K562 (cell line): ENCODE measurements around the gene COQ10B. TPM values are rescaled to one million over a fixed set of nuclear protein-coding genes. Genes with fewer than 3 reads are reported as not detected.
A peak's percentile ranks its signal among the peaks of the same experiment; 100 is the strongest.

Experiments
- BMI1 ChIP-seq: fragments of 150-350 bp; IDR thresholded peaks from 2 replicates; pipeline ENCODE4 v1.6.1; 2014; ENCODE audit warnings: low read length
- CHAMP1 ChIP-seq: fragments of 450-650 bp; IDR thresholded peaks from 2 replicates; pipeline ENCODE4 v1.6.1; 2016; ENCODE audit warnings: mild to moderate bottlenecking
- DACH1 ChIP-seq: fragments of 450-650 bp; IDR thresholded peaks from 2 replicates; pipeline ENCODE4 v1.6.1; 2018; ENCODE audit not compliant: partially characterized antibody
- FOXP1 ChIP-seq: sonication (generic); formaldehyde crosslinking; IDR thresholded peaks from 2 replicates; pipeline ENCODE4 v1.8.0; 2022; ENCODE audit warnings: mild to moderate bottlenecking, missing genetic modification reagents
- GTF2A2 ChIP-seq: IDR thresholded peaks from 2 replicates; pipeline ENCODE4 v1.6.1; 2016; ENCODE audit warnings: mild to moderate bottlenecking, missing genetic modification characterization, missing compliant biosample characterization
- HMGN3 ChIP-seq: IDR thresholded peaks from 2 replicates; pipeline ENCODE4 v1.6.1; 2011; ENCODE audit warnings: borderline replicate concordance, low read depth, mild to moderate bottlenecking, mixed read lengths, low read length; ENCODE audit not compliant: insufficient read length; ENCODE audit errors: extremely low read depth
- ID3 ChIP-seq, 2 experiments: fragments of 250-450 bp in 1 of 2; fragments of 450-650 bp in 1 of 2; sonication (Bioruptor Pico) in 1 of 2; IDR thresholded peaks; 2 replicates each; pipeline versions ENCODE4 v1.6.1 to v1.8.0; 2016 to 2021; ENCODE audit warnings: mild to moderate bottlenecking in 2 of 2, moderate library complexity in 2 of 2, missing compliant biosample characterization in 1 of 2, missing genetic modification characterization in 1 of 2
- MAX ChIP-seq: sonication (generic); formaldehyde crosslinking; IDR thresholded peaks from 2 replicates; pipeline ENCODE4 v1.9.0; 2022; ENCODE audit warnings: mild to moderate bottlenecking, missing genetic modification reagents
- NCOA1 ChIP-seq: fragments of 450-650 bp; IDR thresholded peaks from 2 replicates; pipeline ENCODE4 v1.6.1; 2016; ENCODE audit warnings: low read depth
- NCOA6 ChIP-seq: fragments of 450-650 bp; IDR thresholded peaks from 2 replicates; pipeline ENCODE4 v1.6.1; 2017; ENCODE audit warnings: mild to moderate bottlenecking
- PRDM10 ChIP-seq: fragments of 450-650 bp; IDR thresholded peaks from 2 replicates; pipeline ENCODE4 v1.6.1; 2018; ENCODE audit not compliant: partially characterized antibody
- RAD21 ChIP-seq, 2 experiments: fragments of 250-450 bp in 1 of 2; fragments of 450-650 bp in 1 of 2; sonication (Bioruptor Pico) in 1 of 2; formaldehyde crosslinking in 1 of 2; IDR thresholded peaks in 1 of 2; conservative IDR thresholded peaks in 1 of 2; 2 replicates each; pipeline versions ENCODE4 v1.4.0 to v1.8.0; 2020 to 2022; ENCODE audit warnings: mild to moderate bottlenecking in 2 of 2, moderate library complexity in 1 of 2
- TFAP4 ChIP-seq: sonication (generic); formaldehyde crosslinking; IDR thresholded peaks from 2 replicates; pipeline ENCODE4 v1.8.0; 2022; ENCODE audit warnings: missing genetic modification reagents, mild to moderate bottlenecking, moderate library complexity, borderline replicate concordance
- THAP12 ChIP-seq: fragments of 250-450 bp; sonication (Bioruptor Pico); IDR thresholded peaks from 2 replicates; pipeline ENCODE4 v1.9.0; 2021; ENCODE audit warnings: mild to moderate bottlenecking, inconsistent platforms
- ZNF699 ChIP-seq: fragments of 250-450 bp; sonication (Bioruptor Pico); IDR thresholded peaks from 2 replicates; pipeline ENCODE4 v1.8.0; 2021; ENCODE audit warnings: mild to moderate bottlenecking, moderate library complexity; ENCODE audit not compliant: insufficient replicate concordance
- polyA plus RNA-seq, 8 experiments: library from polyadenylated mRNA; depleted of rRNA in 4 of 8; stranded (reverse) in 5 of 8; unstranded in 3 of 8; fragments of >200 nt; fragmentation: Nextera tagmentation in 2 of 8; fragmentation: Illumina TruSeq in 1 of 8; extraction: Ambion mirVana in 2 of 8; extraction: Trizol in 1 of 8; gene quantifications; 2 replicates each; pipeline versions ENCODE4 v1.2.1 to v1.2.3, GENCODE V29; 2011 to 2014; ENCODE audit warnings: inconsistent platforms in 1 of 8, missing spikeins in 1 of 8
- total RNA-seq, 7 experiments: library from RNA; depleted of rRNA in 6 of 7; stranded (reverse); fragments of >200 nt in 6 of 7; fragmentation: Illumina TruSeq in 2 of 7; extraction: Trizol in 2 of 7; gene quantifications; 2 replicates each; pipeline versions ENCODE4 v1.2.1 to v1.2.3, GENCODE V29; 2011 to 2021; ENCODE audit warnings: low replicate concordance in 1 of 7

COQ10B gene
- total and polyA plus RNA-seq, 9 of the 15 experiments (the other 6 are each of a cell fraction or from before 2014, with no cell fraction given) = 3.1 to 13.1 (median 7.7) TPM

GRCh38 chr2:197515739-197516392 lies 62.5 kb downstream of the COQ10B start, which contains the start of gene MOB4 (continued):
- TF ChIP-seq PRDM10 (peak; percentile 79), NCOA6 (peak; percentile 94), ZNF699 (no peak), ID3 (CRISPR knock-in tag; IDR thresholded peaks at IDR 0.05) (no peak), ID3 (tag; IDR thresholded peaks at IDR 0.05) (peak; percentile 82), DACH1 (peak; percentile 81), TFAP4 (peak; percentile 98), THAP12 (peak; percentile 10; the same call in 1 of the 2 replicates), GTF2A2 (no peak), CHAMP1 (no peak), HMGN3 (peak; percentile 91), NCOA1 (peak; percentile 64; the same call in 1 of the 2 replicates), FOXP1 (CRISPR knock-in tag) (0 out of 2 replicates have a peak, but pooled peaks have one; percentile 39), BMI1 (no peak), RAD21 (CRISPR knock-in tag; conservative IDR thresholded peaks at IDR 0.05 in 1 of 2, IDR thresholded peaks at IDR 0.05 in 1 of 2) (0 out of 4 replicates have a peak, but pooled peaks of 1 of the 2 experiments have one; percentile 10), MAX (CRISPR knock-in tag) (peak; percentile 80)
